H9 (cell line): ENCODE data around the gene HS3ST4. TPM values are rescaled to one million over a fixed set of nuclear protein-coding genes. Genes with fewer than 3 reads are reported as not detected.

Source experiments
- DNase-seq: peaks from one replicate; pipeline ENCODE4 v3.0.0-alpha.2; 2017
- H2AFZ ChIP-seq: one replicate; pipeline ENCODE4 v1.6.1; 2013; ENCODE audit warnings: mild to moderate bottlenecking, low read length, control low read depth, moderate library complexity
- H2AK5ac ChIP-seq: 2 replicates; pipeline ENCODE4 v1.6.1; 2013; ENCODE audit warnings: low read length, control low read depth, mixed read lengths; ENCODE audit not compliant: insufficient read length
- H2BK120ac ChIP-seq: one replicate; pipeline ENCODE4 v1.6.1; 2013; ENCODE audit warnings: low read depth, mild to moderate bottlenecking, low read length, control low read depth, inconsistent platforms; ENCODE audit not compliant: poor library complexity, severe bottlenecking
- H2BK12ac ChIP-seq: 2 replicates; pipeline ENCODE4 v1.6.1; 2013; ENCODE audit warnings: low read length, control low read depth, mixed read lengths, low read depth; ENCODE audit not compliant: insufficient read length
- H2BK15ac ChIP-seq: 2 replicates; pipeline ENCODE4 v1.6.1; 2013; ENCODE audit warnings: low read depth, low read length, control low read depth
- H2BK20ac ChIP-seq: one replicate; pipeline ENCODE4 v1.6.1; 2013; ENCODE audit warnings: low read depth, mild to moderate bottlenecking, low read length, control low read depth, inconsistent platforms; ENCODE audit not compliant: poor library complexity, severe bottlenecking
- H2BK5ac ChIP-seq: 2 replicates; pipeline ENCODE4 v1.6.1; 2013; ENCODE audit warnings: low read length, control low read depth, mixed read lengths; ENCODE audit not compliant: insufficient read length
- H3K14ac ChIP-seq: 2 replicates; pipeline ENCODE4 v1.6.1; 2013; ENCODE audit warnings: low read length, control low read depth; ENCODE audit not compliant: insufficient read depth
- H3K18ac ChIP-seq: 2 replicates; pipeline ENCODE4 v1.6.1; 2013; ENCODE audit warnings: low read depth, mild to moderate bottlenecking, mixed read lengths, low read length, control low read depth; ENCODE audit not compliant: insufficient read length
- H3K23ac ChIP-seq: 2 replicates; pipeline ENCODE4 v1.6.1; 2013; ENCODE audit warnings: low read length, control low read depth, mixed read lengths, low read depth; ENCODE audit not compliant: insufficient read length
- H3K23me2 ChIP-seq: 2 replicates; pipeline ENCODE4 v1.6.1; 2013; ENCODE audit warnings: low read depth, mild to moderate bottlenecking, mixed read lengths, low read length, control low read depth; ENCODE audit not compliant: insufficient read length, poor library complexity, severe bottlenecking
- H3K27ac ChIP-seq: 2 replicates; pipeline ENCODE4 v1.5.1; 2013; ENCODE audit warnings: low read length, control low read depth, mixed read lengths, low read depth; ENCODE audit not compliant: insufficient read length
- H3K27me3 ChIP-seq: 2 replicates; pipeline ENCODE4 v1.6.1; 2013; ENCODE audit warnings: low read length, control low read depth, inconsistent platforms; ENCODE audit not compliant: insufficient read depth
- H3K4ac ChIP-seq: 2 replicates; pipeline ENCODE4 v1.6.1; 2013; ENCODE audit warnings: low read depth, mild to moderate bottlenecking, control low read depth, inconsistent platforms, low read length, moderate library complexity
- H3K4me1 ChIP-seq: 2 replicates; pipeline ENCODE4 v1.6.1; 2013; ENCODE audit warnings: low read length, control low read depth, inconsistent platforms; ENCODE audit not compliant: insufficient read depth
- H3K4me2 ChIP-seq: 2 replicates; pipeline ENCODE4 v1.6.1; 2013; ENCODE audit warnings: low read length, control low read depth, mixed read lengths; ENCODE audit not compliant: insufficient read length, insufficient read depth
- H3K56ac ChIP-seq: 2 replicates; pipeline ENCODE4 v1.6.1; 2013; ENCODE audit warnings: low read depth, mild to moderate bottlenecking, mixed read lengths, low read length, control low read depth; ENCODE audit not compliant: insufficient read length
- H3K79me1 ChIP-seq: 2 replicates; pipeline ENCODE4 v1.6.1; 2013; ENCODE audit warnings: low read depth, mild to moderate bottlenecking, moderate library complexity, low read length, control low read depth, inconsistent platforms; ENCODE audit not compliant: insufficient read depth, poor library complexity, severe bottlenecking
- H3K79me2 ChIP-seq: 2 replicates; pipeline ENCODE4 v1.6.1; 2013; ENCODE audit warnings: low read length, control low read depth, inconsistent platforms; ENCODE audit not compliant: insufficient read depth
- H3K9ac ChIP-seq: 2 replicates; pipeline ENCODE4 v1.6.1; 2013; ENCODE audit warnings: low read length, control low read depth, mixed read lengths; ENCODE audit not compliant: insufficient read length; ENCODE audit errors: extremely low read depth
- H3K9me3 ChIP-seq: one replicate; pipeline ENCODE4 v1.6.1; 2013; ENCODE audit warnings: low read depth, low read length, inconsistent platforms; ENCODE audit not compliant: control insufficient read depth
- H3T11ph ChIP-seq: one replicate; pipeline ENCODE4 v1.6.1; 2013; ENCODE audit warnings: mild to moderate bottlenecking, low read length, control low read depth, inconsistent platforms
- H4K20me1 ChIP-seq: one replicate; pipeline ENCODE4 v1.6.1; 2013; ENCODE audit not compliant: control insufficient read depth, insufficient read length, insufficient read depth
- H4K5ac ChIP-seq: 2 replicates; pipeline ENCODE4 v1.6.1; 2013; ENCODE audit warnings: low read depth, mild to moderate bottlenecking, mixed read lengths, low read length, control low read depth; ENCODE audit not compliant: insufficient read length
- H4K8ac ChIP-seq: replicated peaks from 2 replicates; pipeline ENCODE4 v1.6.1; 2013; ENCODE audit warnings: low read length, control low read depth, mixed read lengths, low read depth; ENCODE audit not compliant: insufficient read length
- H4K91ac ChIP-seq: 2 replicates; pipeline ENCODE4 v1.6.1; 2013; ENCODE audit warnings: low read depth, mild to moderate bottlenecking, moderate library complexity, mixed read lengths, low read length, control low read depth; ENCODE audit not compliant: insufficient read length
- H3K27ac Mint-ChIP-seq, 3 experiments: 2 replicates in 2 of 3; 3 replicates in 1 of 3; pipeline ENCODE4 v1.8.0; 2020 to 2021; ENCODE audit warnings: mixed read lengths in 3 of 3, mild to moderate bottlenecking in 1 of 3, moderate library complexity in 1 of 3
- H3K27me3 Mint-ChIP-seq: 2 replicates; pipeline ENCODE4 v1.8.0; 2021; ENCODE audit warnings: low read depth, mild to moderate bottlenecking, moderate library complexity, mixed read lengths
- H3K36me3 Mint-ChIP-seq, 3 experiments: 2 replicates in 2 of 3; 3 replicates in 1 of 3; pipeline ENCODE4 v1.8.0; 2020 to 2021; ENCODE audit warnings: low read depth in 3 of 3, mixed read lengths in 3 of 3; ENCODE audit not compliant: insufficient read depth in 1 of 3
- H3K4me1 Mint-ChIP-seq, 2 experiments: 2 replicates each; pipeline ENCODE4 v1.8.0; 2020; ENCODE audit warnings: mixed read lengths in 2 of 2
- H3K4me3 Mint-ChIP-seq, 2 experiments: 2 replicates in 1 of 2; 3 replicates in 1 of 2; pipeline ENCODE4 v1.8.0; 2020 to 2021; ENCODE audit warnings: mild to moderate bottlenecking in 2 of 2, mixed read lengths in 2 of 2, moderate library complexity in 1 of 2
- H3K9me3 Mint-ChIP-seq, 2 experiments: 2 replicates in 1 of 2; 3 replicates in 1 of 2; pipeline ENCODE4 v1.8.0; 2020; ENCODE audit warnings: mild to moderate bottlenecking in 2 of 2, mixed read lengths in 2 of 2, moderate library complexity in 1 of 2
- CTCF ChIP-seq: fragments of 200-600 bp; sonication (generic); conservative IDR thresholded peaks from 3 replicates; pipeline ENCODE4 v1.8.0; 2021; ENCODE audit warnings: antibody characterized with exemption, mild to moderate bottlenecking
- WGBS: extraction: QIAGEN DNeasy Blood & Tissue Kit; methylation state at CpG from one replicate; pipeline ENCODE4 v1.1.7; 2013; ENCODE audit warnings: missing lambda C conversion rate, low lambda C conversion rate, mixed read lengths; ENCODE audit not compliant: insufficient read length; ENCODE audit errors: extremely low coverage; 5-methylcytosine and 5-hydroxymethylcytosine counted together
- total RNA-seq: library from RNA; stranded (reverse); gene quantifications from 2 replicates; pipeline ENCODE4 v1.2.1, GENCODE V29; 2021

The HS3ST4 gene
- total RNA-seq, 1 experiment from 2014 or later = 1.7 TPM

- no peaks in the 10 kb centered on the region for H3K36me3 Mint-ChIP-seq
- WGBS = no CpG with 5 or more reads among the region's 2 CpGs
- H3T11ph ChIP-seq = no peak overlapping the region
- no peak overlapping the region for H2BK12ac ChIP-seq
- TF ChIP-seq CTCF = no peak
- H3K9ac ChIP-seq = no peak overlapping the region
- H3K4ac ChIP-seq = no peak overlapping the region
- H3K9me3 Mint-ChIP-seq = no peaks in the 10 kb centered on the region
- H3K4me2 ChIP-seq = no peak overlapping the region
- H3K23me2 ChIP-seq = no peaks in the 10 kb centered on the region
- H2BK15ac ChIP-seq = no peak overlapping the region
- H3K4me3 Mint-ChIP-seq = no peak overlapping the region
- H3K56ac ChIP-seq = no peak overlapping the region
- no peak for DNase-seq
- H3K4me1 Mint-ChIP-seq = peaks cover 2 to 3% of the 10 kb centered on the region in 2 experiments; a peak in 1 of 4 replicates
- no peak overlapping the region for H2BK120ac ChIP-seq
- no peak overlapping the region for H3K23ac ChIP-seq
- H3K79me1 ChIP-seq = no peaks in the 10 kb centered on the region
- H3K27ac Mint-ChIP-seq = no peak overlapping the region
- no peak overlapping the region for H3K18ac ChIP-seq
- H4K8ac ChIP-seq = no peak overlapping the region
- no peaks in the 10 kb centered on the region for H3K27me3 Mint-ChIP-seq
- no peaks in the 10 kb centered on the region for H3K9me3 ChIP-seq
- no peak overlapping the region for H3K14ac ChIP-seq
- no peaks in the 10 kb centered on the region for H3K27me3 ChIP-seq
- H3K4me1 ChIP-seq = peaks cover 2% of the 10 kb centered on the region; the same call in 1 of the 2 replicates
- no peaks in the 10 kb centered on the region for H4K20me1 ChIP-seq
- H2AK5ac ChIP-seq = no peak overlapping the region
- no peak overlapping the region for H2AFZ ChIP-seq
- H3K79me2 ChIP-seq = no peaks in the 10 kb centered on the region
- H4K91ac ChIP-seq = no peak overlapping the region
- H4K5ac ChIP-seq = no peak overlapping the region
- no peak overlapping the region for H3K27ac ChIP-seq
- H2BK20ac ChIP-seq = no peak overlapping the region
- H2BK5ac ChIP-seq = no peak overlapping the region
Observed at GRCh38 chr16:25676820-25677219, 14.9 kb upstream of the HS3ST4 start.
